Renal cortex interstitium (tissue), 15 donors: Measurements from ENCODE around the gene ACSM2B. TPM values are rescaled to one million over a fixed set of nuclear protein-coding genes. Genes with fewer than 3 reads are reported as not detected.
"Not testable (repeated sequence)": the region's sequence is repeated elsewhere in the genome, so short reads cannot be mapped to it uniquely, and the experiment has no call there.

Source experiments
- DNase-seq, 11 donors: peaks; one replicate each; pipeline ENCODE4 v3.0.0-alpha.2; 2013; ENCODE audit warnings: low read depth in 9 of 11, low spot score in 4 of 11; ENCODE audit errors: extremely low read depth in 1 of 11
- long read RNA-seq, 16 experiments: transcript quantifications; one replicate each; lab custom pipeline, GENCODE V29; 2026
- polyA plus RNA-seq, 3 donors: library from polyadenylated mRNA; unstranded; fragments of 120-200 nt; gene quantifications; one replicate each; pipeline ENCODE4 v1.2.1, GENCODE V29; 2013; ENCODE audit not compliant: insufficient read length in 3 of 3

The ACSM2B gene
- polyA plus RNA-seq = 100 to 1,000 TPM in 1 of 3 donors, 10 to 100 TPM in 2; 50.8 to 107 (median 67.6) TPM
- long read RNA-seq, donor 1, partial matches to known transcripts = 8 of 15 reads
- long read RNA-seq, donor 1, other reads (novel, unspliced or antisense) = 0 of 15 reads
- long read RNA-seq, donor 2, partial matches to known transcripts = 0 of 1 reads
- long read RNA-seq, donor 2, other reads (novel, unspliced or antisense) = 0 of 1 reads
- long read RNA-seq, donor 3, transcript ACSM2B-201 (14 exons, 2,935 nt) = major isoform, 20 of 33 reads
- long read RNA-seq, donor 3, partial matches to known transcripts = 10 of 33 reads
- long read RNA-seq, donor 3, other reads (novel, unspliced or antisense) = 0 of 33 reads
- long read RNA-seq, donor 4, transcript ACSM2B-201 (14 exons, 2,935 nt) = major isoform, 7 of 12 reads
- long read RNA-seq, donor 4, partial matches to known transcripts = 0 of 12 reads
- long read RNA-seq, donor 4, other reads (novel, unspliced or antisense) = 0 of 12 reads
- long read RNA-seq, donor 5 = 0 reads
- long read RNA-seq, donor 6, transcript ACSM2B-201 (14 exons, 2,935 nt) = major isoform, 13 of 22 reads
- long read RNA-seq, donor 6, transcript ACSM2B-205 (2 exons, 734 nt) = minor isoform, 8 of 22 reads
- long read RNA-seq, donor 6, partial matches to known transcripts = 0 of 22 reads
- long read RNA-seq, donor 6, other reads (novel, unspliced or antisense) = 0 of 22 reads
- long read RNA-seq, donor 7, transcript ACSM2B-201 (14 exons, 2,935 nt) = major isoform, 15 of 22 reads
- long read RNA-seq, donor 7, partial matches to known transcripts = 0 of 22 reads
- long read RNA-seq, donor 7, other reads (novel, unspliced or antisense) = 0 of 22 reads
- long read RNA-seq, donor 8 = 0 reads
- long read RNA-seq, donor 9, partial matches to known transcripts = 0 of 7 reads
- long read RNA-seq, donor 9, other reads (novel, unspliced or antisense) = 0 of 7 reads
- long read RNA-seq, donor 10, transcript ACSM2B-201 (14 exons, 2,935 nt) = major isoform, 11 of 15 reads
- long read RNA-seq, donor 10, partial matches to known transcripts = 0 of 15 reads
- long read RNA-seq, donor 10, other reads (novel, unspliced or antisense) = 0 of 15 reads
- long read RNA-seq, donor 11, transcript ACSM2B-201 (14 exons, 2,935 nt) = major isoform, 14 of 27 reads
- long read RNA-seq, donor 11, partial matches to known transcripts = 9 of 27 reads
- long read RNA-seq, donor 11, other reads (novel, unspliced or antisense) = 0 of 27 reads
- long read RNA-seq, donor 12, partial matches to known transcripts = 0 of 8 reads
- long read RNA-seq, donor 12, other reads (novel, unspliced or antisense) = 0 of 8 reads
- long read RNA-seq, donor 13 = 0 reads
- long read RNA-seq, donor 14, partial matches to known transcripts = 0 of 5 reads
- long read RNA-seq, donor 14, other reads (novel, unspliced or antisense) = 0 of 5 reads
- long read RNA-seq, donor 15, partial matches to known transcripts = 0 of 3 reads
- long read RNA-seq, donor 15, other reads (novel, unspliced or antisense) = 0 of 3 reads
- long read RNA-seq, donor 16, transcript ACSM2B-201 (14 exons, 2,935 nt) = major isoform, 33 of 68 reads
- long read RNA-seq, donor 16, partial matches to known transcripts = 28 of 68 reads
- long read RNA-seq, donor 16, other reads (novel, unspliced or antisense) = 0 of 68 reads

- DNase-seq = not testable (repeated sequence)
Observed at GRCh38 chr16:20576145-20576544, at the start of gene ACSM2B. Gene ACSM2B, minus strand, starts transcription at chr16:20576367. Its CDS starts 11,522 bp downstream, at chr16:20564845.

GRCh38 chr16:20624882-20625807 is 49.0 kb upstream of the ACSM2B start:
- DNase-seq = no peak

GRCh38 chr16:20624205-20624604 is 48.0 kb upstream of the ACSM2B start:
- DNase-seq = no peak

GRCh38 chr16:20622498-20622870 is 46.3 kb upstream of the ACSM2B start:
- DNase-seq = no peak

- DNase-seq = no peak
Observed at GRCh38 chr16:20621406-20621805, 45.2 kb upstream of the ACSM2B start.

GRCh38 chr16:20620770-20621169 is 44.6 kb upstream of the ACSM2B start:
- no peak for DNase-seq

GRCh38 chr16:20620003-20620402 is 43.8 kb upstream of the ACSM2B start:
- no peak for DNase-seq

- no peak for DNase-seq
Observed at GRCh38 chr16:20617271-20617670, 41.1 kb upstream of the ACSM2B start.

GRCh38 chr16:20614186-20615141 is 38.3 kb upstream of the ACSM2B start:
- DNase-seq = no peak

- no peak for DNase-seq
Observed at GRCh38 chr16:20613481-20614185, 37.5 kb upstream of the ACSM2B start.

- DNase-seq = no peak
Observed at GRCh38 chr16:20612551-20613480, 36.6 kb upstream of the ACSM2B start.

GRCh38 chr16:20611975-20612481 is 35.9 kb upstream of the ACSM2B start:
- DNase-seq = no peak

- DNase-seq = no peak
Observed at GRCh38 chr16:20611350-20611902, 35.3 kb upstream of the ACSM2B start.

GRCh38 chr16:20610892-20611349 is 34.8 kb upstream of the ACSM2B start:
- no peak for DNase-seq
